HCT116 (cell line): ENCODE data around the gene GGA1. TPM values are rescaled to one million over a fixed set of nuclear protein-coding genes. Genes with fewer than 3 reads are reported as not detected.

Experiments
- ATAC-seq: fragments of 200-7000 bp; cut with Tn5 transposase; 2 replicates; pipeline ENCODE4 v1.9.1; 2020; ENCODE audit warnings: mild to moderate bottlenecking, moderate library complexity
- BruUV-seq: library from RNA; stranded (reverse); fragments of 400-500 nt; replicated peaks from 2 replicates; lab custom pipeline; 2021; lab: Mats Ljungman, UMichigan
- CTCF ChIA-PET: fragments of 300-600 bp; sonication (Branson Sonifier 250); formaldehyde crosslinking; loops from one replicate; lab custom pipeline; 2021; ENCODE audit warnings: antibody characterized with exemption; lab: Charles Lee
- POLR2A ChIA-PET: fragments of 300-600, 350-600 bp; sonication (Branson Sonifier 250); formaldehyde crosslinking; loops from one replicate; lab custom pipeline; 2021; ENCODE audit warnings: antibody characterized with exemption; lab: Charles Lee
- RAD21 ChIA-PET, 2 experiments: fragments of 300-600 bp; sonication (Branson Sonifier 250); formaldehyde crosslinking; loops; one replicate each; lab custom pipeline; 2023; ENCODE audit warnings: low total read pairs in 2 of 2; ENCODE audit not compliant: uncharacterized antibody in 2 of 2, unreplicated experiment in 2 of 2, low non-redundant PET in 1 of 2; lab: Charles Lee
- DNase-seq: peaks from one replicate; pipeline ENCODE4 v3.0.0-alpha.2; 2010; ENCODE audit warnings: low read depth, low spot score
- H2AFZ ChIP-seq: fragments of 200-600 bp; shearing (Covaris generic), sonication (generic); 2 replicates; pipeline ENCODE4 v1.6.1; 2017; ENCODE audit warnings: low read depth, mixed run types, mixed read lengths, antibody characterized with exemption, low read length; ENCODE audit not compliant: poor library complexity, severe bottlenecking
- H3K27ac ChIP-seq: 2 replicates; pipeline ENCODE4 v1.5.1; 2012; ENCODE audit warnings: low read depth, low read length
- H3K27me3 ChIP-seq: fragments of 200-600 bp; sonication (generic); 2 replicates; pipeline ENCODE4 v1.6.1; 2016; ENCODE audit warnings: mixed run types, low read length, mixed read lengths; ENCODE audit not compliant: insufficient read depth
- H3K36me3 ChIP-seq, 2 experiments: fragments of 200-500 bp in 1 of 2; fragments of 200-600 bp in 1 of 2; sonication (Bioruptor generic) in 1 of 2; sonication (generic) in 1 of 2; 2 replicates each; pipeline versions ENCODE4 v1.5.1 to v1.6.1; 2014 to 2016; ENCODE audit warnings: low read length in 2 of 2, inconsistent platforms in 1 of 2, mixed read lengths in 1 of 2, mixed run types in 1 of 2; ENCODE audit not compliant: insufficient read depth in 2 of 2, control insufficient read depth in 1 of 2
- H3K4me1 ChIP-seq, 2 experiments: fragments of 200-600 bp in 1 of 2; sonication (generic) in 1 of 2; 2 replicates each; pipeline versions ENCODE4 v1.5.1 to v1.6.1; 2012 to 2017; ENCODE audit warnings: low read length in 2 of 2, inconsistent platforms in 1 of 2, mild to moderate bottlenecking in 1 of 2, mixed read lengths in 1 of 2, mixed run types in 1 of 2, moderate library complexity in 1 of 2; ENCODE audit not compliant: insufficient read depth in 2 of 2, control insufficient read depth in 1 of 2
- H3K4me2 ChIP-seq: fragments of 200-600 bp; sonication (generic); 2 replicates; pipeline ENCODE4 v1.6.1; 2017; ENCODE audit warnings: mixed run types, low read length, mixed read lengths
- H3K4me3 ChIP-seq, 2 experiments: fragments of 200-600 bp in 1 of 2; sonication (generic) in 1 of 2; replicated peaks in 1 of 2; 2 replicates each; pipeline ENCODE4 v1.5.1; 2011 to 2016; ENCODE audit warnings: low read length in 2 of 2, control low read depth in 1 of 2, low read depth in 1 of 2, mild to moderate bottlenecking in 1 of 2, mixed read lengths in 1 of 2, mixed run types in 1 of 2
- H3K79me2 ChIP-seq: fragments of 200-600 bp; sonication (generic); 2 replicates; pipeline ENCODE4 v1.6.1; 2017; ENCODE audit warnings: mild to moderate bottlenecking, mixed run types, low read length, moderate library complexity, mixed read lengths; ENCODE audit not compliant: insufficient read depth
- H3K9ac ChIP-seq: fragments of 200-600 bp; sonication (generic); 2 replicates; pipeline ENCODE4 v1.6.1; 2016; ENCODE audit warnings: low read length, mixed read lengths
- H3K9me2 ChIP-seq: fragments of 200-600 bp; sonication (generic), shearing (Covaris generic); 2 replicates; pipeline ENCODE4 v1.6.1; 2017; ENCODE audit warnings: mixed run types, mild to moderate bottlenecking, moderate library complexity; ENCODE audit not compliant: insufficient read depth
- H3K9me3 ChIP-seq, 2 experiments: fragments of 200-500 bp in 1 of 2; fragments of 200-600 bp in 1 of 2; sonication (Bioruptor generic) in 1 of 2; sonication (generic) in 1 of 2; 2 replicates each; pipeline ENCODE4 v1.6.1; 2014 to 2017; ENCODE audit warnings: low read length in 2 of 2, mixed read lengths in 2 of 2, inconsistent platforms in 1 of 2, low read depth in 1 of 2, mild to moderate bottlenecking in 1 of 2, mixed run types in 1 of 2, moderate library complexity in 1 of 2; ENCODE audit not compliant: control insufficient read depth in 1 of 2, insufficient read depth in 1 of 2
- H4K20me1 ChIP-seq: fragments of 200-600 bp; sonication (generic), shearing (Covaris generic); 2 replicates; pipeline ENCODE4 v1.6.1; 2017; ENCODE audit warnings: mixed run types, mild to moderate bottlenecking, moderate library complexity; ENCODE audit not compliant: insufficient read depth
- ATF3 ChIP-seq: IDR thresholded peaks from 2 replicates; pipeline ENCODE4 v1.6.1; 2012
- CBX3 ChIP-seq: IDR thresholded peaks from 2 replicates; pipeline ENCODE4 v1.6.1; 2012; ENCODE audit warnings: low read depth
- CEBPB ChIP-seq: IDR thresholded peaks from 2 replicates; pipeline ENCODE4 v1.6.1; 2012; ENCODE audit warnings: low read depth
- CTCF ChIP-seq, 3 experiments: fragments of 200-600 bp in 1 of 3; sonication (generic) in 1 of 3; IDR thresholded peaks in 2 of 3; conservative IDR thresholded peaks in 1 of 3; 2 replicates each; pipeline ENCODE4 v1.5.1; 2012 to 2017; ENCODE audit warnings: low read depth in 2 of 3, low read length in 2 of 3, antibody characterized with exemption in 1 of 3, borderline replicate concordance in 1 of 3, control low read depth in 1 of 3, mild to moderate bottlenecking in 1 of 3, mixed read lengths in 1 of 3, mixed run types in 1 of 3, moderate library complexity in 1 of 3; ENCODE audit not compliant: insufficient read depth in 1 of 3
- EGR1 ChIP-seq: IDR thresholded peaks from 2 replicates; pipeline ENCODE4 v1.6.1; 2012; ENCODE audit warnings: low read depth
- ELF1 ChIP-seq: IDR thresholded peaks from 2 replicates; pipeline ENCODE4 v1.6.1; 2012; ENCODE audit warnings: low read depth, borderline replicate concordance
- EZH2phosphoT487 ChIP-seq: fragments of 200-600 bp; IDR thresholded peaks from 2 replicates; pipeline ENCODE4 v1.6.1; 2018; ENCODE audit warnings: antibody characterized with exemption, borderline replicate concordance
- JUND ChIP-seq: IDR thresholded peaks from 2 replicates; pipeline ENCODE4 v1.6.1; 2012
- MAX ChIP-seq: IDR thresholded peaks from 2 replicates; pipeline ENCODE4 v1.6.1; 2012
- POLR2AphosphoS5 ChIP-seq: IDR thresholded peaks from 2 replicates; pipeline ENCODE4 v1.6.1; 2011; ENCODE audit warnings: mild to moderate bottlenecking, low read depth, low read length, moderate library complexity
- RAD21 ChIP-seq: IDR thresholded peaks from 2 replicates; pipeline ENCODE4 v1.6.1; 2012; ENCODE audit warnings: low read depth, mild to moderate bottlenecking
- SIN3A ChIP-seq: IDR thresholded peaks from 2 replicates; pipeline ENCODE4 v1.6.1; 2012; ENCODE audit warnings: low read depth
- TCF7L2 ChIP-seq: IDR thresholded peaks from 2 replicates; pipeline ENCODE4 v1.7.0; 2011; ENCODE audit warnings: borderline replicate concordance, inconsistent platforms; ENCODE audit not compliant: insufficient read depth, insufficient read length; ENCODE audit errors: extremely low read depth
- YY1 ChIP-seq: IDR thresholded peaks from 2 replicates; pipeline ENCODE4 v1.6.1; 2011; ENCODE audit warnings: low read length, low read depth, moderate library complexity, mild to moderate bottlenecking; ENCODE audit not compliant: insufficient replicate concordance; ENCODE audit errors: extremely low read depth
- ZBTB33 ChIP-seq: IDR thresholded peaks from 2 replicates; pipeline ENCODE4 v1.6.1; 2011; ENCODE audit warnings: mild to moderate bottlenecking, low read length, moderate library complexity; ENCODE audit not compliant: insufficient replicate concordance; ENCODE audit errors: extremely low read depth
- ZFX ChIP-seq: fragments of 450-650 bp; IDR thresholded peaks from 2 replicates; pipeline ENCODE4 v1.6.1; 2017
- ZNF274 ChIP-seq: fragments of 200-500 bp; sonication (Bioruptor generic); IDR thresholded peaks from 2 replicates; pipeline ENCODE4 v1.6.1; 2014; ENCODE audit warnings: mild to moderate bottlenecking, low read depth, low read length, inconsistent platforms
- intact Hi-C: fragments of 100-400 bp; cut with micrococcal nuclease; formaldehyde crosslinking; loops from 2 replicates; pipeline ENCODE4 v1.10.0; 2022
- total RNA-seq: library from RNA; stranded (reverse); gene quantifications from one replicate; pipeline ENCODE4 v1.2.1, GENCODE V29; 2021; ENCODE audit not compliant: unreplicated experiment

The GGA1 gene
- total RNA-seq, 1 experiment from 2014 or later: 89.8 TPM

- Histone ChIP-seq H3K9me2 (no peaks in the 10 kb centered on the region), H3K27me3 (no peaks in the 10 kb centered on the region), H3K9ac (no peak overlapping the region), H3K4me2 (no peak overlapping the region), H3K4me3 (no peak overlapping the region), H3K79me2 (no peaks in the 10 kb centered on the region), H2AFZ (no peak overlapping the region), H3K4me1 (no peaks in the 10 kb centered on the region), H4K20me1 (no peaks in the 10 kb centered on the region), H3K27ac (no peak overlapping the region), H3K36me3 (peaks cover 27 to 33% of the 10 kb centered on the region in 2 experiments), H3K9me3 (no peaks in the 10 kb centered on the region)
- no peak for ATAC-seq
- CTCF ChIA-PET: interaction anchor here (1.1 to 1.6 kb wide), 4 partner anchors 13 to 79 kb away, joined by 3 read pairs; partner anchors contain the start of gene PDXP
- RAD21 ChIA-PET: interaction anchor here in 1 of 2 experiments (0.6 kb wide), 1 partner anchor 12 kb away, joined by 3 read pairs; no protein-coding TSS in a partner anchor
- BruUV-seq: no TSS peak
- TF ChIP-seq EZH2phosphoT487 (no peak), SIN3A (no peak), TCF7L2 (no peak), MAX (no peak), EGR1 (no peak), ATF3 (no peak), YY1 (no peak), POLR2AphosphoS5 (no peak), ZNF274 (no peak), CBX3 (no peak), ELF1 (no peak), CEBPB (no peak), ZFX (no peak), CTCF (IDR thresholded peaks at IDR 0.05 in 2 of 3, conservative IDR thresholded peaks at IDR 0.05 in 1 of 3; ENCODE audit: borderline replicate concordance in 1 of 3, insufficient read depth in 1 of 3, low read depth in 2 of 3, low read length in 2 of 3) (no peak), RAD21 (no peak), ZBTB33 (no peak), JUND (no peak)
- no peak for DNase-seq
- intact Hi-C loops: loop anchor here (5.0 kb wide), 1 partner anchor 172 kb away; no protein-coding TSS in a partner anchor
- POLR2A ChIA-PET: interaction anchor here (1.1 kb wide), 1 partner anchor 55 kb away, joined by 3 read pairs; the partner anchor contains the start of gene LGALS1
Observed at GRCh38 chr22:37619991-37620390, 11.4 kb downstream of the GGA1 start.
